GM21619 (cell line): ENCODE results near the gene SDHAF4.
"Not testable (repeated sequence)": the region's sequence is repeated elsewhere in the genome, so short reads cannot be mapped to it uniquely, and the experiment has no call there.

Source experiments
- ATAC-seq: cut with Tn5 transposase; IDR thresholded peaks from one replicate; pipeline ENCODE4 v1.9.1; 2021; ENCODE audit not compliant: unreplicated experiment

The SDHAF4 gene

DNA sequence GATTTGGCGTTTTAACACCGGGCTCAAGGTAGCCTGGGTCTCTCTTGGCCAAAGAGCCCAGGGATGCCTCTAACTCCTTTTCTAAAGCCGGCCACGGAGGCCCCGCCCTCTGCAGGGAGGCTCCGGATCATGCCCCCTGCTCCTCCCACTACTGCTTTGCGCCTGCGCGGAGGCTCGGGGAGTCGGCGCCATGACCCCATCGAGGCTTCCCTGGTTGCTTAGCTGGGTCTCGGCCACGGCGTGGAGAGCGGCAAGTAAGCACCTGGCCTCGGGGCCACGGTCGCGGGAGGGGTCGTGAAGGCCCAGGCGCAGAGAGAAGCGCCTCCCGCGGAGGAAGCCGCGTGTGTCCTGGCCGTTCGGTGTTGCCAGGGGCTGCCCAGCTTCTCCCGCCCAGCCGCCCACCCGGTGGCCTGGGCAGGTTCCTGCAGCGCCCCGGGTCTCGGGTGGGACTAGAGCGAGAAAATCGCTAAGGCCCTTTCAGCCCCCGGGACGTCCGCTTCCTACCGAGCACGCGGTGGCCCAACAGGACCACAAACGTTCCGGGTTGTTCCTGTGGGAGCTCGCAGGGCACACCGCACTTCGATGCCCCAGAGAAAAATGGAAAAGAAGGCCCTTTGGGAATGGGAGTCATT lies at the start of gene SDHAF4:
Gene SDHAF4 (plus strand): TSS at position 180 of the 632 bp plus-strand sequence. CDS start 11 bp downstream, at position 191.
- ATAC-seq, result peak; percentile 99

DNA sequence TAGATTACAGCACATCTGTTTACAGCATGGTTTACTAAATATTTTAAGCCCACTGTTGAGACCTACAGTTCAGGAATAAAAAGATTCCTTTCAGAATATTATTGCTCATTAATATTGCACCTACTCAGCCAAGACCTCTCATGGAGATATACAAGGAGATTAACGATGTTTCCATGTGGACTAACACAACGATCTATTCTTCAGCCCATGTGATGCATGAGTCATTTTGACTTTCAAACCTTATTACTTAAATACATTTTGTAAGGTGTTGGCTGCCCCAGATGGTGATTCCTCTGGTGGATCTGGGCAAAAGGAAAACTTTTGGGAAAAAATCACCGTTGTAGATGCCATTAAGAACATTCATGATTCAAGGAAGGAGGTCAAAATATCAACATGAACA lies 48.0 kb upstream of the SDHAF4 start:
- no peak for ATAC-seq

DNA sequence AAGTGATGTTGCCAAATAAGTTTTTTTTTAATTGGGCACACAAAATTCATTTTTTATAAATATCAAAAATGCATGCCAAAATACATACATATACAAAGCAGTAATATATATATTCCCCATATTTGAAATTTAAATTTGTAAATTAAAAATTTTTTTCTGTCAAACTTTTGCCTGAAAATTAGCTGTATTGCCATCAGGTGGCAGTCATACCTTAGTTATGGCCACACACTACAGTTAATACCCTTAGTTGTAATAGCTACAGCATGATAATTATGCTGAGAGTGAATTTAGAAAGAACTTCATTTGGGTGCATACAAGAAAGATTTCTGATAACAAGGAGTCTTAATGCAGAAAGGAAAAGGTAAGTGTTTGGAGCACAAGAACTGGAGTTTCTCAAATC lies 46.2 kb upstream of the SDHAF4 start:
- ATAC-seq, result no peak

DNA sequence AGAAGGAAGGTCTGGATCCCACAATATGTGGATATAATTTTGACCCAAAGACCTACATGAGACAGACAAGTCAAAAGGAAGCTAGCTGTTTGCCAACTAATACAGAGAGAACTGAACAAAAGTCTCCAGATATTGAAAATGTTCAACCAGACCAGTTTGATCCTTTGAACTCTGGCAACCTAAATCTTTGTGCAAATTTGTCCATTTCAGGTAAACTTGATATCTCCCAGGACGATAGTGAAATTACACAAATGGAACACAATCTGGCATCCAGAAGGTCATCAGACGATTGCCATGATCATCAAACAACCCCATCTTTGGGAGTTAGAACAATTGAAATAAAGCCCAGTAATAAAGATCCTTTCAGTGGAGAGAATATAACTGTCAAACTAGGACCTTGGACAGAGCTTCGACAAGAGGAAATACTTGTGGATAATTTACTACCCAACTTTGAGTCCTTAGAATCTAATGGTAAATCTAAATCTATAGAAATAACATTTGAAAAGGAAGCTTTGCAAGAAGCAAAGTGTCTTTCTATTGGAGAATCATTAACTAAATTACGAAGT lies 41.9 kb upstream of the SDHAF4 start:
- no peak for ATAC-seq

- no peak for ATAC-seq
Observed at GRCh38 chr6:70527071-70527737, 39.5 kb upstream of the SDHAF4 start.

GRCh38 chr6:70530023-70530422 lies 36.7 kb upstream of the SDHAF4 start:
- ATAC-seq, result no peak

DNA sequence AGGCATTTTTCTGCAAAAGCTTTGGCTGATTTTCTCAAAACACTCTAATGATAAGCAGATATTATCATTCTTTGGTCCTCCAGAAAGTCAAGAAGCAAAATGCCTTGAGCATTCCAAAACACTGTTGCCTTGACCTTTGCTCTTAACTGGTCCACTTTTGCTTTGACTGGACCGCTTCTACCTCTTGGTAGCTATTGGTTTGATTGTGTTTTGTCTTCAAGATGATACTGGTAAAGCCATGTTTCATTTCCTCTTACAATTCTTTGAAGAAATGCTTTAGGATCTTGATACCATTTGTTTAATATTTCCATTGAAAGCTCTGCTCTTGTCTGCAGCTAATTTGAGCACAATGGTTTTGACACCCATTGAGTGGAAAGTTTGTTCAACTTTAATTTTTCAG lies 35.6 kb upstream of the SDHAF4 start:
- no peak for ATAC-seq

DNA sequence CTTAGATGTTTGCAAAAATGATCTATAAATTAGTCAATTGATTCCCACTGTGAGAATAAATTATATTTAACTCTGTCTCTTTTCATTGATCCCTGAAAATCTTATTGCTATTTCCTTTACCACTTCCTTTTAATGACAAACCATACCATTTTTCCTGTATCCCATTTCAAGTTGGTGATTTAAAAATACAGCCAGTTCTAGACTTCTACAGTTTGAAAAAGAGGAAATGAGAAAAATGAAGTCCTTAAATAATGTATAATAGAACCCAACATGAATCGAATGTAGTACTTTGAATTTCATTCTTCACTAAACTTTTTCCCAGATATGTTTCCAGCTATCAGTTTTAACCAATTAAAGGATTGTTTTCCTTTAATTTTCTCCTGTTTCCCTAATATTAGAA lies 29.5 kb upstream of the SDHAF4 start:
- no peak for ATAC-seq

- ATAC-seq, result peak; percentile 73
Observed at GRCh38 chr6:70538376-70538775, 28.4 kb upstream of the SDHAF4 start.

DNA sequence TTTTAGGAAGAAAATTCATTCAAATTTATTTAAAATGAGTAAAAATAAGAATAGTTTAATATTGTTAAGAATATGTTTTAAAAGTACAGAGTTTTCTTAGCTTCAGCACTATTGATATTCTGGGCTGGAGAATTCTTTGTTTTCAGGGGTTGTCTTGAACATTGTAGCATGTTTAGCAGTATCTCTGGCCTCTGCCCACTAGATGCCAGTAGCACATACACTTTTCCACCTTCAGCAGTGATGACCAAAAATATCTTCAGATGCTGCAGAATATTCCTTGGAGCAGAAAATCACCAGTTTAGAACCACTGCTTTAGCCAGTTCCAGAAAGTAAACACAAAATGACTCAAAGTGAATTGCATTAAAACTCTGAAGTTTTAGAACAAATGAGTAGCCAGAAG lies 19.4 kb upstream of the SDHAF4 start:
- no peak for ATAC-seq

DNA sequence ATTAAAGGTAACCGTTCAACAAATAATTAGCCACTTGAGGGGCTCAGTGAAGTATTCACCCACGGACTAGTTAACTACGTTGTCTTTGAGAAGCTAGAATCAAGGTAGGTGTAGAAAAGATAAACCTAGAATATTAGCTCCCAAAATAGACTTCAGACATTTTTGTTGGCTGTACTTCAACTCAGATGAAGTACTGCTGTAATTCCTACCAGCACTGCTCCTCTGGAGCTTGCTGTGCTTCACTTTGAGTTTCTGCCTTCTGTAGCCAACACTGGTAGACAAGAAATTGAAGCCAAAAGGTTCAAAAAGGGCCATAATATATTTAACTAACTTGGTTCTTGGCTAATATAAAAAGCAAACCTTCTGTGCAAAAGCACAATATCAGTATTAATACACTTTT lies 18.8 kb upstream of the SDHAF4 start:
- no peak for ATAC-seq

DNA sequence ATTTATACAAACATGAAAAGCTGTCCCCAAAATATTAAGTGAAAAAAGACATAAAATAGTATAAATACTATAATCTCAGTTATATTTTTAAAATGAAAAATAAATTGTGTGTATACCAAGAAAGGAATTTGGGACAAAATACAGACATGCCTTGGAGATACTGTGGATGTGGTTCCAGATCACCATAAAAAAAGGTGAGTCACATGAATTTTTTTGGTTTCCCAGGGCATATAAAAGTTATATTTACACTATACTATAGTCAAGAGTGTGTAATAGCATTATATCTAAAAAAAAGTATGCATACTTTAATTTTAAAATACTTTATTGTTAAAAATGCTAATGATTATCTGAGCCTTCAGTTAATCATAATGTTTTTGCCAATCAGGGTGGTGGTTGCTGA lies 17.4 kb upstream of the SDHAF4 start:
- no peak for ATAC-seq

DNA sequence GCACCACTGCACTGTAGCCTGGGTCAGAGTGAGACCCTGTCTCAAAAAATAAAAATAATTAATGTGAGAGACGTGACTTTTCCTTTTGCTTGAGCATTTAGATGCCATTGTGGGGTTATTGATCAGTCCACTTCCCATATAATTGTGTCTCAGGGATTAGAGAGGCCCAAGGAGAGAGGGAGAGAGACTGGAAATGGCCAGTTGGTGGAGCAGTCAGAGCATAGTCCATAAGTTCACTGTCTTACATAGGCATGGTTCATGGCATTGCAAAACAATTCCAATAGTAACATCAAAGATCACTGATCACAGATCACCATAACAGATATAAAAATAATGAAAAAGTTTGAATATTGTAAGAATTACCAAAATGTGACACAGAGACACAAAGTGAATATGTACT lies 15.2 kb upstream of the SDHAF4 start:
- ATAC-seq, result no peak

GRCh38 chr6:70552286-70552940 lies 14.3 kb upstream of the SDHAF4 start:
- not testable (repeated sequence) for ATAC-seq

DNA sequence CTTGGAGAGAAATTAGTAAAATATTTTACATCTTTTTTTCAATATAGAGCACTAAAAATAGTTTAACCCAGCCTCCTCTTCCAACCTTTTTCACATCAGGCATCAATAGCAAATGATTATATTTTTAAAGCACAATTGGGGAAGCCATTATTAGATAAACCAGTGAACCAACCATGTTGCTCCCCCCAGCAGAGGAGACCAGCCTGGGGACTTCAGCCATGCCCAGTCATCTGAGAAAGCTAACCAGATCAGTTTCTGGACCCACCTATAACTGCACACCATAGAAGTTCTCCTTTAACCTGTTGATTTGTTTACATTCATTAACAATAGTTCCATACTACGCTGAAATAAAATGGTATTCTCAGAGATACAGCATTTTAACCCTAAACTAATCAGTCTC lies 13.8 kb upstream of the SDHAF4 start:
- no peak for ATAC-seq

DNA sequence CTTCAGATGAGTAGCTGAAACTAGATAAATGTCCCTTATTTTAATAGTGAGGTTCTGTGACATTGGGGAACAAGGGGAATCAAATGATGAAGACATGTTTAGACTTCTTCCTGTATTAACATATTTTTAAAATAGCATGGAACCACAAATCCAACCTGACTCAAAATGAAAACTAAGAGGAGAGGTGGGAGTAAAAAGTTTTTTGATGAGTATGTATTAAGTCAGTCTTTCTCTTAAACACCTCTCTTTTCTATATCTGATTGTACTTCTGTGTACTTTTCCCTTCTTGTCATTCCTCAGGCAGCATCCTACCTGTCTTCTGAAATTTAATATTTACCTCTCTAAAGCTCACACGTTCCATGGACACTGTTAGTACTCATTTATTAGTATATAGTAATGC lies 8.7 kb upstream of the SDHAF4 start:
- ATAC-seq, result no peak

DNA sequence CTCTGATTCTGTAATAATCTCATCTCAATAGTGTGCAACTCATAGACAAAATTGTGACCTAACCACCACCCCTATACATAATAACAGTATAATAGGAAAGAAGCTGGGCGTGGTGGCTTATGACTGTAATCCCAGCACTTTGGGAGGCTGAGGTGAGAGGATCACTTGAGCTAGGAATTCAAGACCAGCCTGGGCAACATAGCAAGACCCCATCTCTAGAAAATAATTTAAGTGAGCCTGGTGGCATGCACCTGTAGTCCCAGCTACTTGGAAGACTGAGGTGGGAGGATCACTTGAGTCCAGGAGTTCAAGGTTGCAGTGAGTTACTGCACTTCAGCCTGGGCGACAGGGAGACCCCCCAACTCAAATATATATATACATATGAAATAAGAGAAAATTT lies 4.3 kb upstream of the SDHAF4 start:
- not testable (repeated sequence) for ATAC-seq

DNA sequence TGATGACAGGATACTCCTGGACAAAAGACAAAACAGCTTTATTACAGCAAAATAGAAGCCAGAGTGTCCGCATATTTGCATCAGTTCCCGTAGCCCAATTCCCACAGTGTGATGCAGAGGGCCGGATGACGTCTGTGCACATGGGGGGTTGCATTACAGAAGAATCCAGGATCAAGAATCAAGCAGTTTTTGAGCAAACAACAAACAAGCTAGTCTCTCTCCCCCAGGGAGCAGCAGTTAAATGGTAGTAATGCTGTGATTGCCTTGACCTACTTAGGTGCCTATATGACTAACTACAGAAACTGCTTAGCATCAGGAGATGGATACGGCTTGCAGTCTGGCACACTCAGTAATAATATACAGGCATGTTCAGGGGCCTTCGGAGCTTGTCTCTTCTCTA lies 3.2 kb upstream of the SDHAF4 start:
- ATAC-seq, result no peak

DNA sequence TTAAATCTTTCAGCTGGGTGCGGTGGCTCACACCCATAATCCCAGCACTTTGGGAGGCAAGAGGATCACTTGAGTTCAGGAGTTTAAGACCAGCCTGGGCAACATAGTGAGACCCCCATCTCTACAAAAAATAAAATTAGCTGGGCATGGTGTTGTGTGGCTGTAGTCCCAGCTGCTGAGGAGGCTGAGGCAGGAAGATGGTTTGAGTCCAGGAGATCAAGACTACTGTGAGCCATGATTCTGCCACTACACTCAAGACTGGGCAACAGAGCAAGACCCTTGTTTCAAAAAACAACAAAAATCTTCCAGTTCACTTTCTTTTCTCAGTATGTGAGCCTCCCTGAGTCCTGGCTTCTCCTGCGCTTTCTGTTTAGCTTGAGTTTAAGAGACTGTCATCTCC lies 7.9 kb downstream of the SDHAF4 start:
- no peak for ATAC-seq

GRCh38 chr6:70575899-70576495 lies 9.3 kb downstream of the SDHAF4 start:
- no peak for ATAC-seq

DNA sequence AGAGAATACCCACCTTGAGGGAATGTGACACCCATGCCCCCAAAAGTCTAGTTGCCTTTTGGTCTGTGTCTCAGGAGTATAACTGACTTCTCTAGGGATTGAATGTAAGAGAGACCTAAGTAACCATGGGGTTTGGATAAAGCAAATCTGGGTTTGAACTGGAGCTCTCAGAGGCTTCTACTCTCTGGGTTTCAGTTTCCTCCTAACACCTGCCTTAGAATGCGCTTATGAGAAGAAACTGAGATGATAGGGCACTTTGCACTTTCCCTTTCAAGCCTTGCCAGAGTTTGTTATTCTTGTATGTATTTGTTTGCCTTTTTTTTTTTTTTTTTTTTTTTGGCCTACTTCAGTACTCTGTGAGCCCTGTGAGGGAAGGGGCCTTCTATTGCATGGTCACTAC lies 19.4 kb downstream of the SDHAF4 start:
- ATAC-seq, result peak; percentile 95

DNA sequence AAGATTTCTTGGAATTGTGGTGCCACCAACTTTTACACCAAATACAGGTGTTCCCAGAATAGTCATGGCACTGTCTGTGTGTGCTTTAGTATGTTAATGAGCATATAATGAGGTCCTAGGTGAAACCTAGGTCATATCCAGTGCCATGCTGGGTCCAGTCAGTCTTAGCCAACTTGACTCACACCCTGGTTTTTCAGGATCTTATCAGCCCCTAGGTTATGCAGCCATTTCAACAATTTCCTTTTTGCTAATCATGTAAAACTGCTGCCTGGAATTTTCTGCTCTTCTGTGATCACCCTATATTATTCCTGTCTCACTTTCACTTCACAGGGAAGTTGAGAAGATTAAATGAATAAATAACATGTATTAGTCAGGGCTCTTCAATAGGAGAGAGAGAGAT lies 23.7 kb downstream of the SDHAF4 start:
- ATAC-seq, result no peak
